Liver (tissue), 9 donors: Measurements from ENCODE around the gene CREB5. TPM values are rescaled to one million over a fixed set of nuclear protein-coding genes. Genes with fewer than 3 reads are reported as not detected.

Experiments used
- DNase-seq: peaks from one replicate; pipeline ENCODE4 v3.0.0-alpha.2; 2017; ENCODE audit warnings: low spot score
- H3K27ac ChIP-seq, 2 donors: one replicate each; pipeline ENCODE4 v1.7.0; 2013; ENCODE audit warnings: inconsistent platforms in 2 of 2, low read length in 2 of 2, control low read depth in 1 of 2, low read depth in 1 of 2, mild to moderate bottlenecking in 1 of 2
- H3K27me3 ChIP-seq, 4 donors: one replicate each; pipeline versions ENCODE4 v1.6.1 to v1.7.0; 2013; ENCODE audit warnings: low read length in 3 of 4, inconsistent platforms in 1 of 4, mild to moderate bottlenecking in 1 of 4, moderate library complexity in 1 of 4; ENCODE audit not compliant: control insufficient read depth in 4 of 4, insufficient read depth in 4 of 4
- H3K36me3 ChIP-seq, 4 donors: one replicate each; pipeline versions ENCODE4 v1.6.1 to v1.7.0; 2013; ENCODE audit warnings: low read length in 3 of 4, mild to moderate bottlenecking in 3 of 4, low read depth in 1 of 4, moderate library complexity in 1 of 4; ENCODE audit not compliant: control insufficient read depth in 4 of 4, insufficient read depth in 3 of 4
- H3K4me1 ChIP-seq, 4 donors: one replicate each; pipeline versions ENCODE4 v1.6.1 to v1.7.0; 2013; ENCODE audit warnings: low read length in 3 of 4, mild to moderate bottlenecking in 3 of 4, moderate library complexity in 1 of 4; ENCODE audit not compliant: control insufficient read depth in 4 of 4, insufficient read depth in 4 of 4
- H3K4me3 ChIP-seq, 3 donors: one replicate each; pipeline versions ENCODE4 v1.6.1 to v1.7.0; 2013; ENCODE audit warnings: low read length in 3 of 3, control low read depth in 1 of 3, low read depth in 1 of 3, mild to moderate bottlenecking in 1 of 3
- H3K9ac ChIP-seq, 2 donors: one replicate each; pipeline ENCODE4 v1.7.0; 2013; ENCODE audit warnings: low read length in 2 of 2, mild to moderate bottlenecking in 2 of 2, moderate library complexity in 2 of 2, control low read depth in 1 of 2, low read depth in 1 of 2
- H3K9me3 ChIP-seq, 4 donors: one replicate each; pipeline versions ENCODE4 v1.6.1 to v1.7.0; 2013; ENCODE audit warnings: low read length in 3 of 4; ENCODE audit not compliant: control insufficient read depth in 4 of 4
- EGR1 ChIP-seq, 2 donors: IDR thresholded peaks; 2 replicates each; pipeline ENCODE4 v1.6.1; 2016 to 2018; ENCODE audit warnings: antibody characterized with exemption in 2 of 2, low read depth in 2 of 2
- FOXA1 ChIP-seq: IDR thresholded peaks from 2 replicates; pipeline ENCODE4 v1.6.1; 2016; ENCODE audit warnings: antibody characterized with exemption
- FOXA2 ChIP-seq: IDR thresholded peaks from 2 replicates; pipeline ENCODE4 v1.6.1; 2016; ENCODE audit warnings: antibody characterized with exemption
- GABPA ChIP-seq, 2 donors: IDR thresholded peaks in 1 of 2; conservative IDR thresholded peaks in 1 of 2; 2 replicates each; pipeline ENCODE4 v1.6.1; 2016; ENCODE audit warnings: antibody characterized with exemption in 2 of 2, mild to moderate bottlenecking in 1 of 2, moderate library complexity in 1 of 2
- HNF4A ChIP-seq, 2 donors: conservative IDR thresholded peaks; 2 replicates each; pipeline ENCODE4 v1.6.1; 2016; ENCODE audit warnings: antibody characterized with exemption in 2 of 2, mild to moderate bottlenecking in 2 of 2
- HNF4G ChIP-seq: IDR thresholded peaks from 2 replicates; pipeline ENCODE4 v1.6.1; 2016; ENCODE audit warnings: antibody characterized with exemption
- JUND ChIP-seq, 2 donors: IDR thresholded peaks; 2 replicates each; pipeline ENCODE4 v1.6.1; 2016; ENCODE audit warnings: antibody characterized with exemption in 2 of 2
- MAX ChIP-seq: IDR thresholded peaks from 2 replicates; pipeline ENCODE4 v1.6.1; 2016; ENCODE audit warnings: antibody characterized with exemption
- NR2F2 ChIP-seq: IDR thresholded peaks from 2 replicates; pipeline ENCODE4 v1.6.1; 2016; ENCODE audit warnings: antibody characterized with exemption
- RAD21 ChIP-seq, 2 donors: IDR thresholded peaks; 2 replicates each; pipeline ENCODE4 v1.6.1; 2016; ENCODE audit warnings: antibody characterized with exemption in 2 of 2, mild to moderate bottlenecking in 2 of 2
- REST ChIP-seq: IDR thresholded peaks from 2 replicates; pipeline ENCODE4 v1.6.1; 2016; ENCODE audit warnings: antibody characterized with exemption, mild to moderate bottlenecking
- RXRA ChIP-seq, 2 donors: IDR thresholded peaks; 2 replicates each; pipeline ENCODE4 v1.6.1; 2017 to 2018; ENCODE audit warnings: antibody characterized with exemption in 2 of 2, mild to moderate bottlenecking in 1 of 2
- SP1 ChIP-seq: IDR thresholded peaks from 2 replicates; pipeline ENCODE4 v1.6.1; 2018; ENCODE audit warnings: antibody characterized with exemption, mild to moderate bottlenecking
- TAF1 ChIP-seq: conservative IDR thresholded peaks from 2 replicates; pipeline ENCODE4 v1.6.1; 2016; ENCODE audit warnings: antibody characterized with exemption, mild to moderate bottlenecking
- YY1 ChIP-seq: IDR thresholded peaks from 2 replicates; pipeline ENCODE4 v1.6.1; 2016; ENCODE audit warnings: antibody characterized with exemption, mild to moderate bottlenecking
- ZBTB33 ChIP-seq: IDR thresholded peaks from 2 replicates; pipeline ENCODE4 v1.6.1; 2016; ENCODE audit warnings: antibody characterized with exemption
- WGBS: extraction: QIAGEN DNeasy Blood & Tissue Kit; methylation state at CpG from one replicate; pipeline ENCODE4 v1.1.7; 2013; 5-methylcytosine and 5-hydroxymethylcytosine counted together
- polyA plus RNA-seq, 2 donors: library from polyadenylated mRNA; stranded (reverse) in 1 of 2; unstranded in 1 of 2; fragments of 200-250 nt in 1 of 2; fragments of >200 nt in 1 of 2; fragmentation: Nextera tagmentation in 1 of 2; extraction: Ambion mirVana in 1 of 2; gene quantifications; one replicate each; pipeline versions ENCODE4 v1.2.1 to v1.2.3, GENCODE V29; 2013 to 2015
- total RNA-seq, 2 donors: library from RNA; depleted of rRNA; stranded (reverse); fragments of >200 nt; gene quantifications; one replicate each; pipeline ENCODE4 v1.2.3, GENCODE V29; 2014
- TF ChIP-seq, protein P1 (sequence below): IDR thresholded peaks from 2 replicates; pipeline ENCODE4 v1.6.1; 2016; ENCODE audit warnings: antibody characterized with exemption
- TF ChIP-seq, protein P2 (sequence below): fragments of 150-350 bp; IDR thresholded peaks from 2 replicates; pipeline ENCODE4 v1.5.1; 2017; ENCODE audit warnings: improper control_type of control experiment, low read depth, low read length; ENCODE audit not compliant: missing input control
- donor health status: healthy.
- donor health status: healthy.
- donor health status: healthy.
- donor health status: healthy.
- donor health status: healthy.

Gene CREB5
- total and polyA plus RNA-seq, 4 donors: 0.25 to 0.92 (median 0.67) TPM

- TF ChIP-seq TAF1 (no peak), FOXA2 (no peak), RXRA (IDR thresholded peaks at IDR 0.05) (no peak), FOXA1 (no peak), HNF4A (conservative IDR thresholded peaks at IDR 0.05) (no peak), EGR1 (IDR thresholded peaks at IDR 0.05; ENCODE audit: low read depth in 2 of 2) (no peak), JUND (IDR thresholded peaks at IDR 0.05) (no peak), MAX (no peak)
- TF ChIP-seq, protein P1, sequence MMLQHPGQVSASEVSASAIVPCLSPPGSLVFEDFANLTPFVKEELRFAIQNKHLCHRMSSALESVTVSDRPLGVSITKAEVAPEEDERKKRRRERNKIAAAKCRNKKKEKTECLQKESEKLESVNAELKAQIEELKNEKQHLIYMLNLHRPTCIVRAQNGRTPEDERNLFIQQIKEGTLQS: no peak
- peaks cover 0 to 3% (median 1%) of the 10 kb centered on the region in 4 donors for H3K27me3 ChIP-seq
- H3K27ac ChIP-seq: no peak overlapping the region
- H3K4me3 ChIP-seq: no peak overlapping the region
- no peaks in the 10 kb centered on the region for H3K4me1 ChIP-seq
- no peak overlapping the region for H3K9ac ChIP-seq
- no peaks in the 10 kb centered on the region for H3K9me3 ChIP-seq
- DNase-seq: no peak
- no peaks in the 10 kb centered on the region for H3K36me3 ChIP-seq
Observed at GRCh38 chr7:28606421-28606820, 194.1 kb downstream of the CREB5 start.

DNA sequence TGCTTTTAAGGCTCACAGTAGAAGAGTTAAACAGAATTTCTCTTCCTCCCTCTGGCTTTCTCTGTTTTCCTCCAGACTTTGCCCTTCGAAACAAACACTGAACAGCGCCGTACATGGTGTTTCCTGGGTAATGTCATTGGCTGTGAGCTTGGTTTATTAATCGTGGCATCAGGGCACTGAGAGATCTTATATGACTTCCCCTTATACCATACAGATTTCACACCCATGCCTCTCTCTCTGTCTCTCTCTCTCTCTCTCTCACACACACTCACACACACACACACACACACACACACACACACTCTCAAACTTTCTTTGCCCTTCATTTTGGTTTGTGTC lies 195.5 kb downstream of the CREB5 start:
- H3K27ac ChIP-seq: no peak overlapping the region
- no peaks in the 10 kb centered on the region for H3K4me1 ChIP-seq
- no peaks in the 10 kb centered on the region for H3K36me3 ChIP-seq
- 31% methylated on average over 4 of the region's 4 CpGs for WGBS
- no peak overlapping the region for H3K9ac ChIP-seq
- no peak for TF ChIP-seq YY1
- TF ChIP-seq SP1: no peak
- no peak for TF ChIP-seq HNF4A (conservative IDR thresholded peaks at IDR 0.05)
- no peak for TF ChIP-seq REST
- TF ChIP-seq ZBTB33: no peak
- TF ChIP-seq FOXA2: no peak
- TF ChIP-seq HNF4G: no peak
- TF ChIP-seq, protein P1: no peak
- TF ChIP-seq JUND (IDR thresholded peaks at IDR 0.05): no peak
- no peak for TF ChIP-seq NR2F2
- no peak for TF ChIP-seq FOXA1
- no peak for TF ChIP-seq GABPA (IDR thresholded peaks at IDR 0.05 in 1 of 2, conservative IDR thresholded peaks at IDR 0.05 in 1 of 2)
- no peak for TF ChIP-seq TAF1
- no peak for TF ChIP-seq MAX
- TF ChIP-seq, protein P2, sequence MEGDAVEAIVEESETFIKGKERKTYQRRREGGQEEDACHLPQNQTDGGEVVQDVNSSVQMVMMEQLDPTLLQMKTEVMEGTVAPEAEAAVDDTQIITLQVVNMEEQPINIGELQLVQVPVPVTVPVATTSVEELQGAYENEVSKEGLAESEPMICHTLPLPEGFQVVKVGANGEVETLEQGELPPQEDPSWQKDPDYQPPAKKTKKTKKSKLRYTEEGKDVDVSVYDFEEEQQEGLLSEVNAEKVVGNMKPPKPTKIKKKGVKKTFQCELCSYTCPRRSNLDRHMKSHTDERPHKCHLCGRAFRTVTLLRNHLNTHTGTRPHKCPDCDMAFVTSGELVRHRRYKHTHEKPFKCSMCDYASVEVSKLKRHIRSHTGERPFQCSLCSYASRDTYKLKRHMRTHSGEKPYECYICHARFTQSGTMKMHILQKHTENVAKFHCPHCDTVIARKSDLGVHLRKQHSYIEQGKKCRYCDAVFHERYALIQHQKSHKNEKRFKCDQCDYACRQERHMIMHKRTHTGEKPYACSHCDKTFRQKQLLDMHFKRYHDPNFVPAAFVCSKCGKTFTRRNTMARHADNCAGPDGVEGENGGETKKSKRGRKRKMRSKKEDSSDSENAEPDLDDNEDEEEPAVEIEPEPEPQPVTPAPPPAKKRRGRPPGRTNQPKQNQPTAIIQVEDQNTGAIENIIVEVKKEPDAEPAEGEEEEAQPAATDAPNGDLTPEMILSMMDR: no peak
- no peak for TF ChIP-seq EGR1 (IDR thresholded peaks at IDR 0.05; ENCODE audit: low read depth in 2 of 2)
- TF ChIP-seq RAD21 (IDR thresholded peaks at IDR 0.05): no peak
- TF ChIP-seq RXRA (IDR thresholded peaks at IDR 0.05): no peak
- peaks cover 0 to 5% (median 1%) of the 10 kb centered on the region in 4 donors for H3K27me3 ChIP-seq
- no peak for DNase-seq
- no peaks in the 10 kb centered on the region for H3K9me3 ChIP-seq
- no peak overlapping the region for H3K4me3 ChIP-seq
